ENCODE data around the gene BRCC3.

The BRCC3 gene

GRCh38 chrX:155070975-155071693, at the start of gene BRCC3, which contains the start of the genes CMC4 and MTCP1:
TSS of gene BRCC3 (plus strand) at chrX:155071508. CDS start at chrX:155071528, 20 bp downstream.
TSS of gene CMC4 (minus strand) at chrX:155071136. CDS start at chrX:155064023, 7,113 bp downstream.
TSS of gene MTCP1 (minus strand) at chrX:155071136. CDS start at chrX:155066010, 5,126 bp downstream.
- DNase-seq (ENCODE audit: low read depth), result peak; percentile 86

- DNase-seq (ENCODE audit: low read depth), result no peak
These were observed 48.7 kb upstream of the BRCC3 start, which contains the start of gene F8 for GRCh38 chrX:155022585-155022984. TSS of gene F8 (minus strand) at chrX:155022723. CDS start at chrX:155022552, 171 bp downstream.

GRCh38 chrX:155023907-155024833, 47.1 kb upstream of the BRCC3 start:
- DNase-seq (ENCODE audit: low read depth), result no peak

DNA sequence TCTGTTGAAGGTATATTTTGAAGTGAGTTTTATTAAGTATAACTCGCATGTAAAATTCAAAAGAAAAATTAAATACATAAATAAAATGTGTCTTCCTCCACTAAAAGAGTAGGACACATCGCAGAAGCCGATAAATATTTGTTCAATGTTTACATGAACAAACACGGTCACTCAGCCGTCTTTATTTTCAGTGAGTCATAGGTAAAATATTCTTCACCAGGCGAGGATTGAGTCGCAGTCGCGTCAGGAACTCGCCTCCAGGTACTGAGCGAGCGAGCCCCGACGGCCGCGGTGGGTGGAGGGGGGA, 44.9 kb upstream of the BRCC3 start:
- no peak for DNase-seq (ENCODE audit: low read depth)

DNA sequence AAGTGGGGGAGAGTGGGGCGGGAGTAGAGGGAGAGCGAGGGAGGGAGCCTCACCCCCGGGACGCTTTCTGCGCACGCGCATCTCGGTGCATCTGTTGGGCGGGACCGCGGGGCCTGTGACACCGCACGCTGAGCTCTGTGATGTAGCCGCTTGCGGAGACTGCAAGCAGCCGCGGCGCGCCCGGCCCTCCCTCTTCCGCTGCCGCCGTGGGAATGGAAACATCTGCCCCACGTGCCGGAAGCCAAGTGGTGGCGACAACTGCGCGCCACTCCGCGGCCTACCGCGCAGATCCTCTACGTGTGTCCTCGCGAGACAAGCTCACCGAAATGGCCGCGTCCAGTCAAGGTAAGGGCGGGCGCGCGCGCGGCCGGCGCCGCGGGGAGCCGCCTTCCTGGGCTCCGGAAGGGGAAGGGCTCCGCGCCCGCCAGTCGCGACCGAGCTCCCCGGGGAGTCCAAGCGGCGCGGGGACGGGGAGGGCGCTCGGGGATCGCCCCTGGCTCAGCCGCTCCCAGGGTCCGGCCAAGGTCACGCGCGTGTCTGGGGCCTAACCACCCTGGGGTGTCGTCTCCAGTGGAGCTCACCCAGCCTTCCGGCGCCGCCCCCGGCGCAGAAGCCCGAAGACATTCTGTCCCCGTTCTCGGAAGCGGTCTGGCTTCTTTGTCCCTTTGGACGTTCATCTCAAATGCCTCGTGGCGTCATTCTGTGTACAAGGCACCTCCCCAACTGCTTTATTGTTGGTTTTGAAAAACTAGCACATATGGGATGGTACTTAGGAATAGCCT, 44.4 kb upstream of the BRCC3 start, which contains the start of gene FUNDC2:
TSS of gene FUNDC2 (plus strand) at position 118 of the 782 bp plus-strand sequence. CDS start at position 213, 95 bp downstream.
- peak; percentile 90 for DNase-seq (ENCODE audit: low read depth)

GRCh38 chrX:155027509-155028066, 43.7 kb upstream of the BRCC3 start:
- DNase-seq (ENCODE audit: low read depth), result peak; percentile 67

DNA sequence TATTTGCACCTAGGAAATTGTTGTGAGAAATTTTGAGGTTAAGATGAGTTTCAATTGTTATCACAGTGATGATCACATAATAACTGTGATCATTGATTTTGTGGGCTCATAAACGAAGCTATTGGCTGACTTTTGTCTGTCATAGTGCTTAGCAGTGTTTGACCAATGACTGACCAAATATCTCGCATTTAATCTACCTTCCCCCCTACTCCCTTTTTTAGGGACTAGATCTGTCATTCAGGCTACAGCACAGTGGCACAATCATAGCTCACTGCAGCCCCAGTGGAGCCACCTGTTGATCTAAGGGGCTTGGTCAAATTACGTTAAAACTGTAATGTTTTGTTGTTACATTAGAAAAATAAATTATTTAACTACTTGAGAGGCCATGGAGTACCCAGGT, 43.2 kb upstream of the BRCC3 start:
- no peak for DNase-seq (ENCODE audit: low read depth)

- DNase-seq (ENCODE audit: low read depth), result peak; percentile 39
These were observed 42.4 kb upstream of the BRCC3 start for GRCh38 chrX:155028877-155029291.

DNA sequence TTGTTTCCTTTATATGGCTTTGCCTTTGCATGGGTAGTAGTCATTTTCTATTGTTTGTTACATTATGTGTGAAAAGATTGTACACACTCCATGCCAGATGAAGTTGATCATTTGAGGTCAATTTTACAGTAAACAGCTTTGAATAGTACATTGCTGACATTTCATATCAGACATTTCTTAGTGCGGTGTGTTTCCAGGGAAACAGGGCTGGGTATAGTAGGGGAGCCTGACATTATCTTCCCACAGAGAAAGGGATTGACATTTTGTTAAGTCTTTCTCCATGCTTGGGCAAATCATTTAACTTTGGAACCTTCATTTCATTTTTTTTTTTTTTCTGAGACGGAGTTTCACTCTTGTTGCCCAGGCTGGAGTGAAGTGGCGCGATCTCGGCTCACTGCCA, 39.7 kb upstream of the BRCC3 start:
- no peak for DNase-seq (ENCODE audit: low read depth)

DNA sequence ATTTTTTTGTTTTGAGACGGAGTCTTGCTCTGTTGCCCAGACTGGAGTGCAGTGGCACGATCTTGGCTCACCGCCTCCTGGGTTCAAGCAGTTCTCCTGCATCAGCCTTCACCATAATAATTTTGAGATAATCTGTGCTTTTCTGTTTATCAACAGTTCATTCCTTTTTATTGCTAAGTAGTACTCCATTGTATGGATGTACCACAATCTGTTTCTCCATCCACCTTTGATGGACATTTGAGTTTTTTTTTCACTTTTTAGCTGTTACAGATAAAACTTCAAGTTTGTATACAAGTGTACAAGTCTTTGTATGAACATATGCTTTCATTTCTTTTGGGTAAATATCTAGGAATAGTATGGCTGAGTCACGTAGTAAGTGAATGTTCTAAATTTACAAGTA, 35.6 kb upstream of the BRCC3 start:
- no peak for DNase-seq (ENCODE audit: low read depth)

DNA sequence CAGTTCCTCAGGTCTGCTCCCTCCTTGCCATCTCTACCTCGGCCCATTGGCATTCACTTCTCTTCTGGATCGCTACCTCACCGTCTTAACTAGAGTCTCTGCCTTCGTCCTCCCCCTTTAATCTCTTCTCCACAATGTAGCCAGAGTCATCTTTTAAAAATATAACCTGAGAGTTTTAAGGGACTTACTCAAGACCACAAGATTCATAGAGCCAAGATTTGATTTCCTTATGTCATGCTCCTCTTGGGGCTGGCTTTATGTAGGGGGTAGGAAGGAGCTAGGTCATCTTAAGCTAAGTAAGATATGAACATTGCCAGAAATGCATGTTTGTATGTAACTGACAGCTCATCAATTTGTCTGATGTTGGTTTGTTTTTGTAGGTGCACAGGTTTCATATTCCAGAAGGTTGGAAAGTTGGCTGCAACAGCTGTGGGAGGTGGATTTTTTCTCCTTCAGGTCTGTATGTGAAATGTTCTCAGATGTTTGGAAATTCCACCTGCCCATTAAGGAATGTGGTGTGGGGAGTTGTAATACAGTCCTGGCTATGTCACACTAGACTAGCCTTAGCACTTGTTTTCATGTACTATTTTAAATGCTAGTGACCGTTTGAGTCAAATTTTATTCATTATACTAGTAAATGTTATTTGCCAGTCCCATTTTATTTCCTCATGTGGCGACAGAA, 25.0 kb upstream of the BRCC3 start:
- DNase-seq (ENCODE audit: low read depth), result no peak

DNA sequence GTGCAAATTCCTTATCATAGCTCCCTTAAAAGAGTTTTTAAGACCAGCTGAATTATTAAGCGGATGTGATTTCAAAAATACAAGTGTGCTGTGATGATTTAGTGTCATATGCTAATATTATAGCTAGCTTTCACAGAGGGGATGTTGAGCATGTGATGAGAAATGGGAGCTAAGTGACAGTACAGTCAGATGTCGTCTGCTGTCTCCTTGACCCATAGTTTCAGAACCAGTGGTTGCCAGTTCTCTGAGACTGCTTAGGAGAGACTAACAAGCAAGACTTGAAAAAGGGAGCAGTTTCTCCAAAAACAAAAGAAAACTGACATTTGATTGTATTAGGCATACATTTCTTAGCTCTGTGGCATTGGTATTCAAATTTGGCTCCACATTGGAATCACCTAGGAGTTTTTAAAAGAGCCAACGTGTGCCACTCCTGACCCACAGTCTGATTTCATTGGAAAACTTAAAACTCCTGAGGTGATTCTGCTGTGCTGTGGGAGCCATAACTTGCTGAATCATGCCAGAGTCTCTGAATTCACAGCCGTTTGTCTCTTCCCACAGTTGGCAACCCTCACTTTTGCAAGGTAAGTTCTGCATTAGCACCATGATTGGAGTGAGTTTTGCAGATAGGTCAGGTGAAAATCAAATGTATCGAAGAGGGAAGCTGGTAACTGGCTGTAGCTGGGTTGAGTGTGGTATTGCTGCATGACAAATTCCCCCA, 24.3 kb upstream of the BRCC3 start:
- DNase-seq (ENCODE audit: low read depth), result no peak

DNA sequence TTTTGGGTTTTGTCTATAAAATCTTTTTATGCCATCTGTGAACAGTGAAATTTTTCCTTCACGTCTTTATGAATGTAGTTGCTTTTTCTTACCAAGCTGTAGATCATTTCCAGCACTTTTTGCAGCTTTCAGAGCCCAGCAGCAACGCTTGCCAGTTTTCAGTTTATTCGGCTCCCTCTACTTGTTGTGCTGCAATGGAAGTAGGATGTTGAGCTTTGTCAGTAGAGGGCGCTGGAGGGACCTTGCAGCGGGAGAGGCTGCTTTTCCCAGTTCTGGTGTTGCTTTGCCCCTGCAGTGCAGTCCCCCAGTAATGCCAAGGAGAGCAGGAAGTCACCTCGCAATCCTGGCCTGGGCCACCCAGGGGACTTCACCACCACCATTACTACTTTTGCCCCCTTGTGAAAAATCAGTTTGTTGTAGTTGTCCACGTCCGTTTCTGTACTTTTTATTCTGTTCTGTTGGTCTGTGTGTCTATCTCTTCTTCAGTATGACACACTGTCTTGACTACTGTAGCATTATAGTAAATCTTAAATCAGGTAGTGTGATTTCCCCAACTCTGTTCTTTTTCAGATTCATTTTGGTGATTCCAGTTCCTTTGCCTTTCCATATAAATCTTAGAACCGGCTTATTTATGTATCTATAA, 22.2 kb upstream of the BRCC3 start:
- peak; percentile 56 for DNase-seq (ENCODE audit: low read depth)

GRCh38 chrX:155052738-155053498, 18.4 kb upstream of the BRCC3 start:
- peak; percentile 14 for DNase-seq (ENCODE audit: low read depth)

DNA sequence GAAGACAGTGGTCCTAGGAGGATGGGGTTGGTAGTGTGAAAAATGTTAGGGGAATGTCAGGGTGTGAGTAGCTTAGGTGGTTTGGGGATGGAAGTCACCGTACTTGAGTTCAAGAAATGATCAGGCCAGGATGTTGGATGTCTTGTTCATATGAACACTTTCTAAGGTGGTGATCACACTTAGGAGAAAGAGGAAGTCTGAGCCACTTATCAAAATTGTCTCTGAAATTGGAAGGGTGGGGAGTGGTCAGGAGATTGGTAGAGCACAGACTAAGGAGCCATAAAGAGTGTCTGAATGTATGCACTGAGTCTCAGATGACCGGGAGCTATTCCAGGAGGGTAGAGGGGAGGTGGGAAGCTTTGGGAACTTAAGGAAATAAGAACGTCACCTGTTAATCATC, 17.7 kb upstream of the BRCC3 start:
- DNase-seq (ENCODE audit: low read depth), result no peak

DNA sequence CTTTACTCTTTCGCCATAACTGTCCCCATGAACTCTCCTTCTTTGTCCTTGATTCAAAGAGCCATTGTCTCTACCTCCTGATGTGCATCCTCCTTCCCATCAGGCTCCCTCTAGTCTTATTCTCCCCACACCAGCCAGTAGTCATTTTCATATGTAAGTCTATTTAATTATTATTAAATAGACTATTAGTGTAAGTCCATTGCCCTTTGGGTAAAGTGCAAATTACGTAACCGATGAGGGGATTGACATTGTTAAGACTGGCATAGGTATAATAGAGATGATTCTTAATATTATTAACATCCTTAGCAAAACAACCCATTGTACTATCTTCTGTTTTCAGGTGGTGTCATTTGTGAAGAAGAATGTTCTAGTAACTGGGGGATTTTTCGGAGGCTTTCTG, 17.1 kb upstream of the BRCC3 start:
- DNase-seq (ENCODE audit: low read depth), result no peak

DNA sequence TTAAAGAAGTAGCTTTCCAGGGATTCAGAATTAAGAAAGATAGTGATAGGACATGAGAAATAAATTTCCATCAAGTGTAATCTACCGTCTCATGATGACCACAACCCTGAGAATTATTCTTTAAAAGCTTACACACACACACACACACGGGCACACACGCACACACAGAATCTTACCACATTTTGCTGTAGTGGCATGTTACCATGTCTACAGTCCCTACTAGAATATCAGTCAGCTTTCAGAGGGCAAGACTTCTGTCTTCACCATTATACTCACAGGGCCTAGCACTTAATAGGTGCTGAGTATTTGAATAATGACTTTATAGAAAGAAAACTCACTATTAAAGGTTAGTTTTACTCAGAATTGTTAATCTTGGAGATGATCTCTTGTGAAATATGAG, 15.8 kb upstream of the BRCC3 start:
- DNase-seq (ENCODE audit: low read depth), result no peak

- DNase-seq (ENCODE audit: low read depth), result no peak
These were observed 14.8 kb upstream of the BRCC3 start for GRCh38 chrX:155056471-155056870.
